Thoracic aorta (tissue), 2 donors: ENCODE results near the gene ICE2. TPM values are rescaled to one million over a fixed set of nuclear protein-coding genes. Genes with fewer than 3 reads are reported as not detected.

ENCODE experiments used
- ATAC-seq: fragments of 150-250 bp; one replicate; pipeline ENCODE4 v1.8.0; 2017; ENCODE audit warnings: low read depth; ENCODE audit not compliant: insufficient number of reproducible peaks, low FRiP score
- DNase-seq: peaks from one replicate; pipeline ENCODE4 v3.0.0-alpha.2; 2020; ENCODE audit warnings: low spot score
- H3K27ac ChIP-seq, 2 donors: fragments of 200-600 bp; sonication (generic); 1 replicate in 1 of 2; 2 replicates in 1 of 2; pipeline ENCODE4 v1.5.1; 2016; ENCODE audit warnings: mild to moderate bottlenecking in 2 of 2, moderate library complexity in 2 of 2
- H3K27me3 ChIP-seq: fragments of 200-600 bp; sonication (generic); replicated peaks from 2 replicates; pipeline ENCODE4 v1.6.0; 2016; ENCODE audit warnings: mild to moderate bottlenecking; ENCODE audit not compliant: insufficient read depth
- H3K36me3 ChIP-seq: fragments of 200-600 bp; sonication (generic); one replicate; pipeline ENCODE4 v1.5.1; 2016
- H3K4me1 ChIP-seq, 2 donors: fragments of 200-600 bp; sonication (generic); 1 replicate in 1 of 2; 2 replicates in 1 of 2; pipeline versions ENCODE4 v1.5.1 to v1.6.0; 2016; ENCODE audit warnings: low read depth in 2 of 2, mild to moderate bottlenecking in 1 of 2; ENCODE audit not compliant: control insufficient read depth in 1 of 2
- H3K4me3 ChIP-seq: fragments of 200-600 bp; sonication (generic); 2 replicates; pipeline ENCODE4 v1.5.1; 2016; ENCODE audit warnings: mild to moderate bottlenecking
- H3K9me3 ChIP-seq: fragments of 200-600 bp; sonication (generic); 2 replicates; pipeline ENCODE4 v1.5.1; 2016
- CTCF ChIP-seq: fragments of 200-600 bp; sonication (generic); IDR thresholded peaks from one replicate; pipeline ENCODE4 v1.5.1; 2019; ENCODE audit warnings: antibody characterized with exemption
- total RNA-seq, 2 donors: library from RNA; depleted of rRNA; stranded (reverse); fragments of >200 nt; gene quantifications; one replicate each; pipeline versions ENCODE4 v1.1.0 to v1.2.3, GENCODE V29; 2016

Gene ICE2
- total RNA-seq, 2 donors from 2014 or later = 19.4 to 57.2 TPM

DNA sequence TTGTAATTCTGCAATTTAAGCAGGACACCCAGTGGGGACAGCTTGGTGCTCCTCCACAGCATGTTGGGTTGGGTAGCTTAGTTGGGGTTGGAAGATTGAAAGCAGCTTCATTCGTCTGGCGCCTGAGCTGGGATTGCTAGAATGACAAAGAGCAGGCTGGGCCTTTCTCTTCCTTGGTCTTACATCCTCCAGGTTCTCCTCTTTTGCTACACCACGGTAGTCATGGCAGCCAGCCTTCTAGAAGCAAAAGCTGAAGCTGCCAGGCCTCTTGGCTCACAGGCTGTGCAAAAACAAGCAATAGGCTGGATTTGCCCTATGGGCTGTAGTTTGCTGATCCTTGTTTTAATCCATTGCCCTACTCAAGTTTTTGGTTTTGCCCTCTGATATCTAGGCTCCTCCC lies 78.0 kb downstream of the ICE2 start:
- TF ChIP-seq CTCF = no peak
- Histone ChIP-seq H3K9me3 (no peaks in the 10 kb centered on the region), H3K4me1 (peaks cover 15 to 49% of the 10 kb centered on the region in 2 donors), H3K36me3 (no peaks in the 10 kb centered on the region), H3K4me3 (no peak overlapping the region), H3K27me3 (no peaks in the 10 kb centered on the region), H3K27ac (peak overlapping the region; percentile 66 to 99)
- DNase-seq = no peak
- ATAC-seq = no peak

DNA sequence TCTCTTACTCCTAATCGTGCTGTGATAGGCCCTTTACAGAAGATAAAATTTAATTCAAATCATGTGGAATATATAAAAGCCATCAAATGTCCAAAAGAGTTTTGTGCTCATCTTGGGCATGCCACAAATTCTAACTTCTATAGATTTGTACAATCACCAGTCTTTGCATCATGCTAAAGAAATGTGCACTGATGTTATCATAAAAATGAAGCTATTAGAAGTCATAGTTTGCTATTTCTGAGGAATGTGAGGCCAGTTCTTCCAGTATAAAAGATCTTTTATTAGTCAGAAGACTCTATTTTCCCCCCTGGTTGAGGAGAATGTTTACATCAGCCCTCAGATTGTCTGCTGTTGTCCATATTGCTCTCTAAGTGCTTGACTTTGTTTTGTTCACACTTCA lies 79.0 kb downstream of the ICE2 start:
- no peak for TF ChIP-seq CTCF
- H3K9me3 ChIP-seq = no peaks in the 10 kb centered on the region
- no peaks in the 10 kb centered on the region for H3K36me3 ChIP-seq
- no peak for ATAC-seq
- no peak overlapping the region for H3K4me3 ChIP-seq
- H3K4me1 ChIP-seq = peaks cover 23 to 59% of the 10 kb centered on the region in 2 donors
- peak overlapping the region; percentile 73 to 99 for H3K27ac ChIP-seq
- no peak for DNase-seq
- no peaks in the 10 kb centered on the region for H3K27me3 ChIP-seq

DNA sequence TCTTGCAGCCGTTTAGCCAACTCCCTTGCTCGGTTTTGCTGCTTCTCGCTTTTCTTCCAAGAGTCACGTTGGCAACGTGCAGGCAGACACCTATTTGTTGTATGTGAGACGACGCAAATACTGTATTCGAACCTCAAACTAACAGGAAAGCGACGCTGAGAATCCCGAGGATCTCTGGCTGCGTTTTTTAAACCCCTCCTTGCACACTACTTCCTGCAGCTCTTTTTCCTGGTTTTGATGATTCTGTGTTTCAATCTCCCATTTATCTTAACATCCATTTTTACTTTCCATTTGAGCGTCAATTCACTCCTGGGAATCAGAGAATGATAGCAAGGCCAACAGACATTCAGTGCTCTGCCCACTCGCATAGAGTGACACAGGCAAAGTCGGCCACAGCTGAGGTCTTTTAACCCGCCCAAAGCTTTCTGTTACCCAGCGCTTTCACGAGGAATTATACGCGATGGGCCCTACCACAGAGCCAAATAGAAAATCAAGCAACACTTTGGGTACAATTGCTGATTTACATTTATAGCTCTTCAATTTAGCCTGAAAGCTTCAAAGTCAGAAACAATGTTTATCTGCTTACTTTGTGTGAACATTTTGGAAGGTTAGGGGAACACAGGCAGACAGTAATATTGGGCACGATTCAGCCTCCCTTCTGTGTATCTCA lies 79.6 kb downstream of the ICE2 start:
- Histone ChIP-seq H3K36me3 (no peaks in the 10 kb centered on the region), H3K4me3 (peak overlapping the region; percentile 97), H3K4me1 (peaks cover 28 to 64% of the 10 kb centered on the region in 2 donors), H3K9me3 (no peaks in the 10 kb centered on the region), H3K27ac (peak overlapping the region; percentile 73 to 99), H3K27me3 (no peaks in the 10 kb centered on the region)
- no peak for ATAC-seq
- no peak for TF ChIP-seq CTCF
- DNase-seq = no peak

DNA sequence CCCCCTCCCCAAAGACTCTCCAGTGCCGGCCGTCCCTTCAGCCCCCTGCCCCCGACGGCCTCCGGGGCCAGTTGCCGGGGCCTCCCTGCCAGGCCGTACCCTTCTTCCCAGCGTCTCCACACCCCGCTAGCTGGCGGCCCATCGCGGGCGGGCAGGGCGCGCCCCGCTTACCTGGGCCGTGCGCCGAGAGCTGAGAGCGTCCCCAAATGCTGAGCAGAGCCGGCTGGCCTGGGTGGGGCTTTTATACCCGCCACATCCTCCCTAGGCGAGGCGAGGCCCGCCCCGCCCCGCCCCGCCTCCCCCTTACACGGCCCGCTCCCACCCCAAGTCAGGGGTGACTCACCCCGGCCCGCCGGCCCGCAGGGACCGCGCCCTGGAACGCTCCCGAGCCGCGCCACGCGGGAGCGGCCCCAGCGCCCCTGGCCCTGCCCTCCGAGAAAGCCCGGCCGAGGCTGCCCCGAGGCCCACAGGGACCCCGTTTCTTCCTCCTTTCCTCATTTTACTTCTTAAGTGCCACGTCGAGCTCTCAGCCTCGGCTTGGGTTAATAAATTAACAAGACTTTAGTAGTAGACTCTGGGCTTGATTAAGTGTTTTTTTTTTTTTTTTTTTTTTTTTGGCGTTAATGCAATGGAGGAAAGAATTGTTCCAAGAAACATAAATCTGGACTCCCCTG lies 81.0 kb downstream of the ICE2 start, which contains the start of gene ANXA2:
Gene ANXA2 (minus strand): TSS at position 215 of the 674 bp plus-strand sequence. CDS start 11,911 bp downstream, outside the sequence.
- peak within 1 kb of the TSS; percentile 99 for H3K27ac ChIP-seq
- H3K27me3 ChIP-seq = no peaks in the 10 kb centered on the region
- DNase-seq (peak; percentile 69), ATAC-seq (peak; percentile 75)
- peaks cover 37 to 74% of the 10 kb centered on the region in 2 donors for H3K4me1 ChIP-seq
- no peaks in the 10 kb centered on the region for H3K36me3 ChIP-seq
- TF ChIP-seq CTCF = no peak
- no peaks in the 10 kb centered on the region for H3K9me3 ChIP-seq
- H3K4me3 ChIP-seq = peak within 1 kb of the TSS; percentile 97

DNA sequence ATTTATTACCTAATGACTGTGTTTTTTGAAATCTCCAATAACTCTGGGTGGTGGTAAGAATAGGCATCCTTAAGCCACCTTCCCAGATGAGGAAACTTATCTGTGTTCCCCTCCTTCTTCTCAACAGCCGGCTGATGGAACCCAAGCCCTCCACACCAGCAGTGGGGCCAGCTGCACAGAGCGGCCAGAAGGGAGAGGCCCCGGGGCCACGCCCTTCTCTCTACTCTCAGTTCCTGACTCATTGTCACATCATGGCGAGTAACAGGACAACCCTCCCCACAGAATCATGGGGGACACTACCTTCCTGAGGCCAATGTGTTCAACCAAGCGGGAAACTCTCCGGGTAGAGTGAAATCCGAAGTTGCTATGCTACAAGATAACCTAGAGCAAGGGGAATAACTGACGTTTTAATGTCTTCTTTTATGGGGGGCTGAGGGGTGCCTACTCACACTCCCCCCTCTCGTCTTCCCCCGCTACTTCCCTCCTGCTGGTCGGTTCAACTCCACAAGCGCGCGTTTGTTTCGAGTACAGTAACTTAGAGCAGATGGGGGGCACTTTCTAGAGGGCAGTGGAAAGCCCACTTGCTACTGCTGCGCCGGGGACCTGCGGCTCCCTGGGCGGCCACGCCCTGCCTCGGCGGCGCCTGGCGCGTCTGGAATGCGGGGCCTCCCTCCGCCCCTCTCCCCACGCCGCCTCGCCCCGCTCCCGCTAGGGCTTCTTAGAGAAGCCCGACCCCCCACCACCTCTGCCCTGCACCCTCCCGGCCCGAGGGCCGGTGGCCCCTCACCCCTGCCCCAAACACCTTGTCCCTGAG lies 81.8 kb downstream of the ICE2 start:
- ATAC-seq (no peak), DNase-seq (peak; percentile 35)
- Histone ChIP-seq H3K4me3 (peak overlapping the region; percentile 97), H3K27me3 (no peaks in the 10 kb centered on the region), H3K36me3 (no peaks in the 10 kb centered on the region), H3K9me3 (no peaks in the 10 kb centered on the region), H3K27ac (peak overlapping the region; percentile 99), H3K4me1 (peaks cover 34 to 74% of the 10 kb centered on the region in 2 donors)
- no peak for TF ChIP-seq CTCF
